Neuron (in vitro differentiated cells): Measurements from ENCODE around the gene GAD1.

Experiments used
- H2AFZ ChIP-seq: one replicate; pipeline ENCODE4 v1.6.1; 2013; ENCODE audit warnings: low read depth, mild to moderate bottlenecking, inconsistent platforms, low read length, moderate library complexity
- H3K27me3 ChIP-seq: one replicate; pipeline ENCODE4 v1.6.1; 2013; ENCODE audit warnings: low read length; ENCODE audit not compliant: insufficient read depth
- H3K36me3 ChIP-seq: one replicate; pipeline ENCODE4 v1.6.1; 2013; ENCODE audit warnings: low read length; ENCODE audit not compliant: insufficient read depth
- H3K4me1 ChIP-seq: one replicate; pipeline ENCODE4 v1.6.1; 2013; ENCODE audit warnings: low read length; ENCODE audit not compliant: insufficient read depth
- H3K4me3 ChIP-seq: 2 replicates; pipeline ENCODE4 v1.5.1; 2013; ENCODE audit warnings: mild to moderate bottlenecking, low read length, moderate library complexity
- H3K9me3 ChIP-seq: one replicate; pipeline ENCODE4 v1.6.1; 2013; ENCODE audit warnings: low read length

GAD1 gene

DNA sequence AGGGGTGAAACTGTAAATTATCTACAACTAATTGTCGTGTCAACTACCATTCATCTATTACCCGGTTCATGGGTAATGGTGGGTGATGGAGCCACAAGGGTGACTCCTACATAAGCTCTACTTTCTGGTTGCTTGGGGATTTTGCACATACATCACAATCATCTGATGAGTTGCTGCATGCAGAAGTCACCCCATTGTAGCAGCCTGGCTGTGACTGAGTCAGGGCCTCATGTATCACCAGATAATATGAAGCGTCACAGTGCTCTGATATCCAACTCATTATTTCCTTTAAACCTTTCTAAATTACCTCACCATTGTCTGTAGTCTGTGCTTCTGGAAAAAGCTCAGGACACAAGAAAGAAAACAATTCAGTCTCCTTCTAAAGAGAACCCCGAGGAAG lies 79.9 kb downstream of the GAD1 start:
- Histone ChIP-seq H2AFZ (no peak overlapping the region), H3K27me3 (no peaks in the 10 kb centered on the region), H3K9me3 (no peaks in the 10 kb centered on the region), H3K4me1 (peaks cover 2% of the 10 kb centered on the region), H3K36me3 (no peaks in the 10 kb centered on the region), H3K4me3 (no peak overlapping the region)

GRCh38 chr2:170897108-170897507 lies 80.4 kb downstream of the GAD1 start:
- Histone ChIP-seq H3K4me3 (no peak overlapping the region), H3K36me3 (no peaks in the 10 kb centered on the region), H3K9me3 (no peaks in the 10 kb centered on the region), H3K4me1 (peaks cover 2% of the 10 kb centered on the region), H3K27me3 (no peaks in the 10 kb centered on the region), H2AFZ (no peak overlapping the region)

GRCh38 chr2:170905864-170906263 lies 89.2 kb downstream of the GAD1 start:
- no peaks in the 10 kb centered on the region for H3K4me1 ChIP-seq
- H3K9me3 ChIP-seq = no peaks in the 10 kb centered on the region
- no peak overlapping the region for H2AFZ ChIP-seq
- H3K4me3 ChIP-seq = no peak overlapping the region
- H3K36me3 ChIP-seq = no peaks in the 10 kb centered on the region
- no peaks in the 10 kb centered on the region for H3K27me3 ChIP-seq
